T1000 (cell line): Measurements from ENCODE around the gene LRRC4C.

ENCODE experiments used
- DNase-seq: peaks from one replicate; lab custom pipeline; 2025; ENCODE audit warnings: mixed read lengths; lab: John Stamatoyannopoulos, UW

The LRRC4C gene

GRCh38 chr11:41323446-41323845 is 136.0 kb downstream of the LRRC4C start:
- no peak for DNase-seq

- DNase-seq, result no peak
Observed at GRCh38 chr11:41320653-41321052, 138.8 kb downstream of the LRRC4C start.

- DNase-seq, result no peak
Observed at GRCh38 chr11:41320238-41320637, 139.2 kb downstream of the LRRC4C start.

GRCh38 chr11:41319434-41319833 is 140.0 kb downstream of the LRRC4C start:
- DNase-seq, result no peak

- no peak for DNase-seq
Observed at GRCh38 chr11:41316751-41317150, 142.7 kb downstream of the LRRC4C start.

- DNase-seq, result no peak
Observed at GRCh38 chr11:41313226-41313625, 146.2 kb downstream of the LRRC4C start.

- DNase-seq, result no peak
Observed at GRCh38 chr11:41309716-41310115, 149.7 kb downstream of the LRRC4C start.

- no peak for DNase-seq
Observed at GRCh38 chr11:41309111-41309522, 150.3 kb downstream of the LRRC4C start.

- no peak for DNase-seq
Observed at GRCh38 chr11:41308286-41308685, 151.2 kb downstream of the LRRC4C start.

- no peak for DNase-seq
Observed at GRCh38 chr11:41307296-41308080, 152.0 kb downstream of the LRRC4C start.

- no peak for DNase-seq
Observed at GRCh38 chr11:41306431-41306830, 153.0 kb downstream of the LRRC4C start.

- DNase-seq, result peak; percentile 4
Observed at GRCh38 chr11:41301023-41301422, 158.4 kb downstream of the LRRC4C start.

GRCh38 chr11:41289408-41289807 is 170.0 kb downstream of the LRRC4C start:
- no peak for DNase-seq

GRCh38 chr11:41286751-41287150 is 172.7 kb downstream of the LRRC4C start:
- DNase-seq, result no peak

- DNase-seq, result no peak
Observed at GRCh38 chr11:41284354-41284753, 175.1 kb downstream of the LRRC4C start.

- DNase-seq, result no peak
Observed at GRCh38 chr11:41283191-41283930, 176.1 kb downstream of the LRRC4C start.

- no peak for DNase-seq
Observed at GRCh38 chr11:41282395-41282794, 177.1 kb downstream of the LRRC4C start.

- peak; percentile 8 for DNase-seq
Observed at GRCh38 chr11:41281131-41281742, 178.2 kb downstream of the LRRC4C start.

- no peak for DNase-seq
Observed at GRCh38 chr11:41274831-41275230, 184.6 kb downstream of the LRRC4C start.

GRCh38 chr11:41273908-41274307 is 185.5 kb downstream of the LRRC4C start:
- DNase-seq, result no peak

- DNase-seq, result no peak
Observed at GRCh38 chr11:41267451-41267850, 192.0 kb downstream of the LRRC4C start.

- DNase-seq, result no peak
Observed at GRCh38 chr11:41256041-41256440, 203.4 kb downstream of the LRRC4C start.

GRCh38 chr11:41254966-41255365 is 204.5 kb downstream of the LRRC4C start:
- DNase-seq, result no peak
